ENCODE measurements around the gene TST.

- TF ChIP-seq RCOR1 (IDR thresholded peaks at IDR 0.05; ENCODE audit: low read depth, low read length) (no peak), CTCF (IDR thresholded peaks at IDR 0.05) (no peak), POLR2A (IDR thresholded peaks at IDR 0.05; ENCODE audit: low read length) (no peak)
Measured at GRCh38 chr22:37056246-37056645, 37.0 kb upstream of the TST start.
